Glutamatergic neuron (in vitro differentiated cells): ENCODE results near the gene FGF2. TPM values are rescaled to one million over a fixed set of nuclear protein-coding genes. Genes with fewer than 3 reads are reported as not detected.

Experiments used
- DNase-seq: peaks from one replicate; pipeline ENCODE4 v3.0.0; 2022
- H3K27ac Mint-ChIP-seq: one replicate; pipeline ENCODE4 v1.8.0; 2020; ENCODE audit warnings: mild to moderate bottlenecking, mixed read lengths, inconsistent platforms; ENCODE audit not compliant: unreplicated experiment
- H3K27me3 Mint-ChIP-seq: one replicate; pipeline ENCODE4 v1.8.0; 2020; ENCODE audit warnings: mild to moderate bottlenecking, moderate library complexity, mixed read lengths, inconsistent platforms; ENCODE audit not compliant: unreplicated experiment
- H3K36me3 Mint-ChIP-seq: one replicate; pipeline ENCODE4 v1.8.0; 2020; ENCODE audit warnings: mild to moderate bottlenecking, mixed read lengths, inconsistent platforms; ENCODE audit not compliant: unreplicated experiment
- H3K4me1 Mint-ChIP-seq: one replicate; pipeline ENCODE4 v1.8.0; 2020; ENCODE audit warnings: mild to moderate bottlenecking, low read depth, mixed read lengths, inconsistent platforms; ENCODE audit not compliant: unreplicated experiment
- H3K4me3 Mint-ChIP-seq: one replicate; pipeline ENCODE4 v1.8.0; 2020; ENCODE audit warnings: mild to moderate bottlenecking, mixed read lengths, inconsistent platforms; ENCODE audit not compliant: unreplicated experiment
- H3K9me3 Mint-ChIP-seq: one replicate; pipeline ENCODE4 v1.8.0; 2020; ENCODE audit warnings: mild to moderate bottlenecking, moderate library complexity, mixed read lengths, inconsistent platforms; ENCODE audit not compliant: unreplicated experiment
- total RNA-seq: library from RNA; stranded (reverse); fragmentation: NEBNext Ultra II Directional; extraction: Animal tissue kit (Norgen Biotek cat#: 25700); gene quantifications from one replicate; pipeline ENCODE4 v1.2.1, GENCODE V29; 2021; ENCODE audit not compliant: unreplicated experiment
- TF ChIP-seq, protein P1 (sequence below): fragments of 200-600 bp; sonication (generic); IDR thresholded peaks from one replicate; pipeline ENCODE4 v1.5.0; 2021; ENCODE audit not compliant: partially characterized antibody, unreplicated experiment

The FGF2 gene
- total RNA-seq, 1 donor from 2014 or later = 2.9 TPM

DNA sequence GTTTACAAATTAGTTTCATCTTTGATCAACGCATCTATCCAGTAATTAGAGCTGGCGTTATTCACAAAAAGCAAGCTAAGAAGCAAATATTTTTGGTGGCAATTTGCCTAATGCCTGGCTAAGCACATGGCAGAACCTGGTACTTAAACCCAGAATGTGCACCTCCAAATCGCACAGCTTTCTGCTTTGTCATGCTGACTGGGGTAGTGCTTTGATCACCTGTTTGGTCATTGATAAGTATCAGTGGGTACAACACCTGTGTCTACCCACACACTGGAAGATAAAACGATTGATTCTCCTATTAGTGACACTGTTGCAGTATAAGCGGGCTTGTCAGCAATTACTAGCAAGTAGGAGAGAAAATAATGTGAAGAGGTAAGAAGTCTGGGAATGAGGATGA lies 93.8 kb downstream of the FGF2 start:
- no peak overlapping the region for H3K27ac Mint-ChIP-seq
- H3K9me3 Mint-ChIP-seq = no peaks in the 10 kb centered on the region
- no peak for DNase-seq
- H3K36me3 Mint-ChIP-seq = no peaks in the 10 kb centered on the region
- no peaks in the 10 kb centered on the region for H3K27me3 Mint-ChIP-seq
- TF ChIP-seq, protein P1, sequence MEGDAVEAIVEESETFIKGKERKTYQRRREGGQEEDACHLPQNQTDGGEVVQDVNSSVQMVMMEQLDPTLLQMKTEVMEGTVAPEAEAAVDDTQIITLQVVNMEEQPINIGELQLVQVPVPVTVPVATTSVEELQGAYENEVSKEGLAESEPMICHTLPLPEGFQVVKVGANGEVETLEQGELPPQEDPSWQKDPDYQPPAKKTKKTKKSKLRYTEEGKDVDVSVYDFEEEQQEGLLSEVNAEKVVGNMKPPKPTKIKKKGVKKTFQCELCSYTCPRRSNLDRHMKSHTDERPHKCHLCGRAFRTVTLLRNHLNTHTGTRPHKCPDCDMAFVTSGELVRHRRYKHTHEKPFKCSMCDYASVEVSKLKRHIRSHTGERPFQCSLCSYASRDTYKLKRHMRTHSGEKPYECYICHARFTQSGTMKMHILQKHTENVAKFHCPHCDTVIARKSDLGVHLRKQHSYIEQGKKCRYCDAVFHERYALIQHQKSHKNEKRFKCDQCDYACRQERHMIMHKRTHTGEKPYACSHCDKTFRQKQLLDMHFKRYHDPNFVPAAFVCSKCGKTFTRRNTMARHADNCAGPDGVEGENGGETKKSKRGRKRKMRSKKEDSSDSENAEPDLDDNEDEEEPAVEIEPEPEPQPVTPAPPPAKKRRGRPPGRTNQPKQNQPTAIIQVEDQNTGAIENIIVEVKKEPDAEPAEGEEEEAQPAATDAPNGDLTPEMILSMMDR = no peak
- no peak overlapping the region for H3K4me3 Mint-ChIP-seq
- H3K4me1 Mint-ChIP-seq = peaks cover 1% of the 10 kb centered on the region

DNA sequence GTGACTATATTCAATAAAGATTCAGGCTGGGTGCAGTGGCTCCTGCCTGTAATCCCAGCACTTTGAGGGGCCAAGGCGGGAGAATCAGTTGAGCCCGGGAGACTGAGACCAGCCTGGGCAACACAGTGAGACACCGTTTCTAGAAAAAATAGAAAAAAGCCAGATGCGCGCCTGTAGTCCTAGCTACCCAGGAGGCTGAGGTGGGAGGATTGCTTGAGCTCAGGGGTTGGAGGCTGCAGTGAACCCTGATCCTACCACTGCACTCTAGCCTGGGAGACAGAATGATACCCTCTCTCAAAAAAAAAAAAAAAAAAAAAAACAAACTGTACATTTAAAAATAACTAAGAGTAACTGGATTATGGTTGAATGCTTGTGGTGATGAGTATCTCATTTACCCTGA lies 94.7 kb downstream of the FGF2 start:
- DNase-seq = no peak
- H3K36me3 Mint-ChIP-seq = no peaks in the 10 kb centered on the region
- H3K4me1 Mint-ChIP-seq = peaks cover 1% of the 10 kb centered on the region
- TF ChIP-seq, protein P1 = no peak
- H3K4me3 Mint-ChIP-seq = peak overlapping the region; percentile 97
- H3K9me3 Mint-ChIP-seq = no peaks in the 10 kb centered on the region
- H3K27ac Mint-ChIP-seq = no peak overlapping the region
- no peaks in the 10 kb centered on the region for H3K27me3 Mint-ChIP-seq

DNA sequence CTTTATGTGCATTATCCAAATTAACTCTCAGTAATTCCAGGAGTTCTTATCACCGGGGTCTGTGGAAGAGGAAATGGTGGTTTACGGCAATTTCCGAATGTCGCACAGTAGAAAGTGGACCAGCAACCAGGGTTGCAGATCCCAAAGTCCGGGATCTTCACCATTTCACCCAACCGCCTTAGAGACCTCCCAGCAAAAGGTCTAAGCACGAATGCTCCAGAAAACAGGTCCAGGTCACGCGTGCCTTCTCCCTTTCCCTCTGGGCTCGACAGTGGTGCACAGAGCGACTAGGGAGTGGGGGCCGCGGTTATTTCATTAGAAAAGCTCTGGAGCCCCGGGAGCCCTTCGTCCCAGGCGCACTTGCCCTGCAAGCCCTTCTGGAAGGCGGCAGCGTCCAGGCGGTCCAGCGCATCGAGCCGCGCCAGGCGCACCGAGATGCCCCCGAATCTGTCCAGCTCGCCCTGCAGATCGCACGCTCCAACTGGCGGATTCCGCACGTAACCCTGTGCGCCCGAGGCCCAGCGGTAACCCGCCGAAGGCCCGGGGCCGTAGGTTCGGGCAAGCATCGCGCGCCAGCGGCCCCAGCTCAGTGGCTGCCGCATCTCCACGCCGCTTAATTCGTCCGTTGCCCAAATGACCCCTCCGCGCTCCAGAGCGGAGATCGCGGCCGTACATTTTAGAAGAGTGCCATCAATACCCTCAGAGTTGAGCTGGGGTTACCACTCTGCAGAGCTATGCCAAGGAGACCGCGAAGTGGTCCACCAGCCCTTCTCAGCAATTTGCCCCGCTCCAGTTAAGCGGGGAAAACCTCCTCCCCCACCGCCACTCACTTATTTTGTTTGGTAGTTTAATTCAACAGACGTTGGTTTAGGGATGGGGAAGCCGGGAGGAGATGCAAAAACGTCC lies 95.6 kb downstream of the FGF2 start, which contains the start of gene NUDT6:
NUDT6 (minus strand) TSS at position 627 of the 906 bp plus-strand sequence; CDS start at position 602, 25 bp downstream.
- peaks cover 1% of the 10 kb centered on the region for H3K4me1 Mint-ChIP-seq
- DNase-seq = peak; percentile 78
- H3K9me3 Mint-ChIP-seq = no peaks in the 10 kb centered on the region
- no peaks in the 10 kb centered on the region for H3K36me3 Mint-ChIP-seq
- peak within 1 kb of the TSS; percentile 97 for H3K4me3 Mint-ChIP-seq
- peak within 1 kb of the TSS; percentile 88 for H3K27ac Mint-ChIP-seq
- TF ChIP-seq, protein P1 = no peak
- no peaks in the 10 kb centered on the region for H3K27me3 Mint-ChIP-seq

DNA sequence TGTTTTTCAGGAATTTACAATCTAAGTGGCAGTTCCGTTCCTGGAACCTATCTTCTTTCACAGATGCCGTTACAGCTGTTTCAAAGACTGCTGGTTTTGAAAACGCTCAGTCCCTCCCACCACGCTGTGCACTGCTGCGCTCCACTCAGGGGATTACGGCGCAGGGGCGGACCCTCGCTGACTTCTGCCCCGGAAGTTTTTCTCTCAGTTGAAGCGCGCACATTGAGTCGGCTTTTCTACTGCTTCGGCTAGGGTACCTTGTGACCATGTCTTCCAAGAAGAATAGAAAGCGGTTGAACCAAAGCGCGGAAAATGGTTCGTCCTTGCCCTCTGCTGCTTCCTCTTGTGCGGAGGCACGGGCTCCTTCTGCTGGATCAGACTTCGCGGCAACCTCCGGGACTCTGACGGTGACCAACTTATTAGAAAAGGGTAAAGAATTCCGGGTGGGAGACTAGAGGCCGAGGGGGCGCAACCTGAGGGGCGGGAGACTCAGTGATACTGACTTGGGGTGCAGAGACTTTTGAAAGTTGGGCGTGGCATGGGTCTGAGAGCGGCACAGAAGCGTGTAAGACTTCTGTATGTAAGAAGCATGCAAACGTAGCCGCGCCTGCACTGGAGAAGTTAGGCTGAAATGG lies 96.4 kb downstream of the FGF2 start:
- Mint-ChIP-seq H3K27me3 (no peaks in the 10 kb centered on the region), H3K4me1 (peaks cover 1% of the 10 kb centered on the region), H3K9me3 (no peaks in the 10 kb centered on the region), H3K27ac (peak overlapping the region; percentile 69), H3K36me3 (no peaks in the 10 kb centered on the region), H3K4me3 (peak overlapping the region; percentile 97)
- peak; percentile 85 for DNase-seq
- TF ChIP-seq, protein P1 = no peak

DNA sequence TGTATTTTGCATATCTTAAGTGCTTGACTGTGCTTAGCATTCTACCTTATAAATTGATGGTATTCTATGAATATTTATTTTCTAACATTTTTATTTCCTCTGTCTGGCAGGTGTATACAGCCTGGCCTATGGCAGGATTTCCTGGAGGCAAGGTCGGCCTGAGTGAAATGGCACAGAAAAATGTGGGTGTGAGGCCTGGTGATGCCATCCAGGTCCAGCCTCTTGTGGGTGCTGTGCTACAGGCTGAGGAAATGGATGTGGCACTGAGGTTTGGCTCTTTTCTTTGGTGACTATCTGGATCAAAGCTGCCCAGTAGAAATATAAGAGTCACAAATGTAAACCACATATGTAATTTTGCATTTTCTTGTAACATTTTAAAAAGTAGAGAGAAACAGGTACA lies 102.3 kb downstream of the FGF2 start:
- H3K36me3 Mint-ChIP-seq = no peaks in the 10 kb centered on the region
- TF ChIP-seq, protein P1 = no peak
- no peaks in the 10 kb centered on the region for H3K27me3 Mint-ChIP-seq
- no peak overlapping the region for H3K4me3 Mint-ChIP-seq
- H3K27ac Mint-ChIP-seq = no peak overlapping the region
- no peaks in the 10 kb centered on the region for H3K4me1 Mint-ChIP-seq
- no peak for DNase-seq
- H3K9me3 Mint-ChIP-seq = no peaks in the 10 kb centered on the region
